Caco-2 (cell line): Measurements from ENCODE around the gene CYREN. TPM values are rescaled to one million over a fixed set of nuclear protein-coding genes. Genes with fewer than 3 reads are reported as not detected.
"Not testable (repeated sequence)": the region's sequence is repeated elsewhere in the genome, so short reads cannot be mapped to it uniquely, and the experiment has no call there.

Experiments used
- BruUV-seq: library from RNA; stranded (reverse); fragments of 400-500 nt; replicated peaks from 2 replicates; lab custom pipeline; 2021; lab: Mats Ljungman, UMichigan
- CTCF ChIA-PET: fragments of 300-600 bp; sonication (Branson Sonifier 250); formaldehyde crosslinking; loops from one replicate; lab custom pipeline; 2022; ENCODE audit warnings: antibody characterized with exemption; lab: Charles Lee
- POLR2A ChIA-PET: fragments of 300-600 bp; sonication (Branson Sonifier 250); formaldehyde crosslinking; loops from one replicate; lab custom pipeline; 2022; ENCODE audit warnings: antibody characterized with exemption; lab: Charles Lee
- DNase-seq, 2 experiments: peaks; one replicate each; pipeline versions ENCODE4 v3.0.0 to v3.0.0-alpha.2; 2020 to 2022
- H3K27me3 ChIP-seq: replicated peaks from 2 replicates; pipeline ENCODE4 v1.6.0; 2011; ENCODE audit warnings: low read length; ENCODE audit not compliant: control insufficient read depth, insufficient read depth
- H3K36me3 ChIP-seq: 2 replicates; pipeline ENCODE4 v1.5.1; 2011; ENCODE audit warnings: low read length; ENCODE audit not compliant: control insufficient read depth, insufficient read depth
- H3K4me1 ChIP-seq: fragments of 250-450 bp; sonication (Bioruptor Pico); 2 replicates; pipeline ENCODE4 v1.5.1; 2020; ENCODE audit warnings: mild to moderate bottlenecking
- H3K4me3 ChIP-seq: 2 replicates; pipeline ENCODE4 v1.5.1; 2011; ENCODE audit warnings: low read depth, mild to moderate bottlenecking, control low read depth, low read length
- H3K9me3 ChIP-seq: fragments of 250-450 bp; sonication (Bioruptor Pico); 2 replicates; pipeline ENCODE4 v1.5.1; 2020; ENCODE audit warnings: mild to moderate bottlenecking, moderate library complexity
- H3K27ac Mint-ChIP-seq: one replicate; pipeline ENCODE4 v1.8.0; 2022; ENCODE audit warnings: mixed read lengths; ENCODE audit not compliant: unreplicated experiment
- H3K27me3 Mint-ChIP-seq: one replicate; pipeline ENCODE4 v1.8.0; 2022; ENCODE audit warnings: mixed read lengths; ENCODE audit not compliant: insufficient read depth, unreplicated experiment
- H3K36me3 Mint-ChIP-seq: one replicate; pipeline ENCODE4 v1.8.0; 2022; ENCODE audit warnings: mild to moderate bottlenecking, mixed read lengths; ENCODE audit not compliant: insufficient read depth, unreplicated experiment
- H3K4me1 Mint-ChIP-seq: one replicate; pipeline ENCODE4 v1.8.0; 2022; ENCODE audit warnings: low read depth, mixed read lengths; ENCODE audit not compliant: unreplicated experiment
- H3K4me3 Mint-ChIP-seq: one replicate; pipeline ENCODE4 v1.8.0; 2022; ENCODE audit warnings: mild to moderate bottlenecking, moderate library complexity, mixed read lengths; ENCODE audit not compliant: unreplicated experiment
- H3K9me3 Mint-ChIP-seq: one replicate; pipeline ENCODE4 v1.8.0; 2022; ENCODE audit warnings: mixed read lengths; ENCODE audit not compliant: unreplicated experiment
- intact Hi-C: fragments of 100-400 bp; cut with micrococcal nuclease; formaldehyde crosslinking; loops from one replicate; pipeline ENCODE4 v1.10.0; 2022; ENCODE audit not compliant: unreplicated experiment
- total RNA-seq: library from RNA; stranded (reverse); gene quantifications from 2 replicates; pipeline ENCODE4 v1.2.3, GENCODE V29; 2022
- TF ChIP-seq, protein P1 (sequence below), 2 experiments: fragments of 200-600 bp in 1 of 2; IDR thresholded peaks; 1 replicate in 1 of 2; 2 replicates in 1 of 2; pipeline versions ENCODE4 v1.5.1 to v1.8.0; 2011 to 2022; ENCODE audit warnings: antibody characterized with exemption in 1 of 2, control low read depth in 1 of 2, inconsistent platforms in 1 of 2, low read depth in 1 of 2, low read length in 1 of 2, mild to moderate bottlenecking in 1 of 2, moderate library complexity in 1 of 2; ENCODE audit not compliant: insufficient read depth in 1 of 2, severe bottlenecking in 1 of 2, unreplicated experiment in 1 of 2

CYREN gene
- total RNA-seq, 1 experiment from 2014 or later, result 60.9 TPM

- BruUV-seq, result no TSS peak
Observed at GRCh38 chr7:135177028-135177696, 6.7 kb upstream of the CYREN start.

DNA sequence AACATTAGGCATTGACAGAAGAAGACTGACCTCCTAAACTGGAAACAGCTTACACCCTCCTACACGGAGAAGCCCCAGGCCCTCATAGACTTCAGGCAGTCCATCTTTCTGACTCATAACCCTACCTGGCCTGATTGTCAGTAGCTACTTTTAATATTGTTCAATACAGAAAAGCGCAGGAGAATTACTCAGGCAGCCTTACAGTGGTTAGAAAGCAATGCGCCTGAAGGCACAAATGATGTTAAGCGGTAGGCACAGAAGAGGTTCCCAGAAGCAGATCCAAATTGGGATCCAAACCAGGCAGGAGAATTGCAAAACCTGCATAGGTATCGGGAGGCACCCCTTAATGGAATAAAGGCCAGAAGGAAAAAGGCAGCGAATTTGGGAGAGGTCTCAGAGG is 5.4 kb upstream of the CYREN start:
- intact Hi-C loops, result no loop called here
- H3K9me3 ChIP-seq, result peaks cover 16% of the 10 kb centered on the region
- POLR2A ChIA-PET, result no interaction called here
- Mint-ChIP-seq H3K9me3 (peaks cover 20% of the 10 kb centered on the region), H3K36me3 (peaks cover 5% of the 10 kb centered on the region), H3K4me3 (no peak overlapping the region), H3K27me3 (no peaks in the 10 kb centered on the region), H3K4me1 (peaks cover 11% of the 10 kb centered on the region), H3K27ac (no peak overlapping the region)
- H3K27me3 ChIP-seq, result no peaks in the 10 kb centered on the region
- no peak overlapping the region for H3K4me3 ChIP-seq
- CTCF ChIA-PET, result no interaction called here
- no peaks in the 10 kb centered on the region for H3K36me3 ChIP-seq
- no TSS peak for BruUV-seq
- no peak for DNase-seq
- H3K4me1 ChIP-seq, result 0 out of 2 replicates have a peak, but pooled peaks cover 6% of the 10 kb centered on the region
- TF ChIP-seq, protein P1, sequence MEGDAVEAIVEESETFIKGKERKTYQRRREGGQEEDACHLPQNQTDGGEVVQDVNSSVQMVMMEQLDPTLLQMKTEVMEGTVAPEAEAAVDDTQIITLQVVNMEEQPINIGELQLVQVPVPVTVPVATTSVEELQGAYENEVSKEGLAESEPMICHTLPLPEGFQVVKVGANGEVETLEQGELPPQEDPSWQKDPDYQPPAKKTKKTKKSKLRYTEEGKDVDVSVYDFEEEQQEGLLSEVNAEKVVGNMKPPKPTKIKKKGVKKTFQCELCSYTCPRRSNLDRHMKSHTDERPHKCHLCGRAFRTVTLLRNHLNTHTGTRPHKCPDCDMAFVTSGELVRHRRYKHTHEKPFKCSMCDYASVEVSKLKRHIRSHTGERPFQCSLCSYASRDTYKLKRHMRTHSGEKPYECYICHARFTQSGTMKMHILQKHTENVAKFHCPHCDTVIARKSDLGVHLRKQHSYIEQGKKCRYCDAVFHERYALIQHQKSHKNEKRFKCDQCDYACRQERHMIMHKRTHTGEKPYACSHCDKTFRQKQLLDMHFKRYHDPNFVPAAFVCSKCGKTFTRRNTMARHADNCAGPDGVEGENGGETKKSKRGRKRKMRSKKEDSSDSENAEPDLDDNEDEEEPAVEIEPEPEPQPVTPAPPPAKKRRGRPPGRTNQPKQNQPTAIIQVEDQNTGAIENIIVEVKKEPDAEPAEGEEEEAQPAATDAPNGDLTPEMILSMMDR (IDR thresholded peaks at IDR 0.05; ENCODE audit: insufficient read depth in 1 of 2, low read depth in 1 of 2, low read length in 1 of 2, severe bottlenecking in 1 of 2, unreplicated experiment in 1 of 2), result no peak

More at GRCh38 chr7:135177028-135177696, 6.7 kb upstream of the CYREN start:
- DNase-seq, result peak in 1 of 2 experiments; percentile 66
- Mint-ChIP-seq H3K27me3 (no peaks in the 10 kb centered on the region), H3K36me3 (no peaks in the 10 kb centered on the region), H3K9me3 (peaks cover 18% of the 10 kb centered on the region), H3K27ac (no peak overlapping the region), H3K4me3 (no peak overlapping the region), H3K4me1 (peaks cover 7% of the 10 kb centered on the region)
- Histone ChIP-seq H3K9me3 (peaks cover 29% of the 10 kb centered on the region), H3K4me1 (0 out of 2 replicates have a peak, but pooled peaks cover 6% of the 10 kb centered on the region), H3K36me3 (no peaks in the 10 kb centered on the region), H3K4me3 (no peak overlapping the region), H3K27me3 (no peaks in the 10 kb centered on the region)
- intact Hi-C loops, result no loop called here
- POLR2A ChIA-PET, result no interaction called here
- CTCF ChIA-PET, result no interaction called here
- TF ChIP-seq, protein P1 (IDR thresholded peaks at IDR 0.05; ENCODE audit: insufficient read depth in 1 of 2, low read depth in 1 of 2, low read length in 1 of 2, severe bottlenecking in 1 of 2, unreplicated experiment in 1 of 2), result no peak

GRCh38 chr7:135174941-135175340 is 4.4 kb upstream of the CYREN start:
- Histone ChIP-seq H3K9me3 (peaks cover 6% of the 10 kb centered on the region; the same call in 1 of the 2 replicates), H3K27me3 (no peaks in the 10 kb centered on the region), H3K4me1 (0 out of 2 replicates have a peak, but pooled peaks cover 6% of the 10 kb centered on the region), H3K4me3 (no peak overlapping the region), H3K36me3 (no peaks in the 10 kb centered on the region)
- no peak for DNase-seq
- Mint-ChIP-seq H3K27ac (no peak overlapping the region), H3K9me3 (peaks cover 20% of the 10 kb centered on the region), H3K36me3 (peaks cover 15% of the 10 kb centered on the region), H3K4me3 (no peak overlapping the region), H3K4me1 (peaks cover 15% of the 10 kb centered on the region), H3K27me3 (no peaks in the 10 kb centered on the region)
- TF ChIP-seq, protein P1 (IDR thresholded peaks at IDR 0.05; ENCODE audit: insufficient read depth in 1 of 2, low read depth in 1 of 2, low read length in 1 of 2, severe bottlenecking in 1 of 2, unreplicated experiment in 1 of 2), result no peak
- ChIA-PET POLR2A (no interaction called here), CTCF (no interaction called here)
- no TSS peak for BruUV-seq
- intact Hi-C loops, result loop anchor here (5.0 kb wide), 2 partner anchors 208 to 528 kb away; partner anchors contain the start of gene BPGM

- H3K9me3 ChIP-seq, H3K4me3 ChIP-seq, POLR2A ChIA-PET, H3K4me3 Mint-ChIP-seq, BruUV-seq, CTCF ChIA-PET, H3K27me3 Mint-ChIP-seq, H3K36me3 ChIP-seq, DNase-seq, H3K27ac Mint-ChIP-seq, H3K27me3 ChIP-seq: not testable (repeated sequence)
- peaks cover 17% of the 10 kb centered on the region for H3K9me3 Mint-ChIP-seq
- H3K36me3 Mint-ChIP-seq, result peaks cover 26% of the 10 kb centered on the region
- H3K4me1 Mint-ChIP-seq, result peaks cover 24% of the 10 kb centered on the region
- H3K4me1 ChIP-seq, result peaks cover 13% of the 10 kb centered on the region; the same call in 1 of the 2 replicates
- intact Hi-C loops, result loop anchor here (5.0 kb wide), 2 partner anchors 207 to 527 kb away; partner anchors contain the start of gene BPGM
Observed at GRCh38 chr7:135173916-135174315, 3.4 kb upstream of the CYREN start.
